NCI-H2107 treated with DMSO at 0.1 percent for 48 hours (cell line): Measurements from ENCODE around the gene C16orf95.
"Not testable (repeated sequence)": the region's sequence is repeated elsewhere in the genome, so short reads cannot be mapped to it uniquely, and the experiment has no call there.

ENCODE experiments used
- DNase-seq: peaks from one replicate; lab custom pipeline; 2025; ENCODE audit not compliant: unreplicated experiment; lab: John Stamatoyannopoulos, UW

Gene C16orf95

DNA sequence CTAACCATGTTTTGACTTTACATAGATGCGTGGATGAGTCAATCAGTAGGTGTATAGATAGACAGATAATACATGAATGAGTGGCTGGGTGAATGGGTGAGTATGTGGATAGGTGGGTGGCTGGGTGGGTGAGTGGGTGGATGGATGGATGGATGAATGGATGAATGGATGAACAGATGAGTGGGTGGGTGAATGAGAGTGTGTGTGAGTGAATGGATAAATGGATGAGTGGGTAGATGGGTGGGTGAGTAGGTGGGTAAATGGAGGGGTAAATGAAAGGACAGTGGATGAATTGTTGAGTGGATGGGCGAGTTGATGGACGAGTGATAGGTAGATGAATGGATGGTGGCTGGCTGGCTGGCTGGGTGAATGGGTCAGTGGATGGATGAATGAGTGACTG is 23.2 kb downstream of the C16orf95 start:
- DNase-seq, result no peak

DNA sequence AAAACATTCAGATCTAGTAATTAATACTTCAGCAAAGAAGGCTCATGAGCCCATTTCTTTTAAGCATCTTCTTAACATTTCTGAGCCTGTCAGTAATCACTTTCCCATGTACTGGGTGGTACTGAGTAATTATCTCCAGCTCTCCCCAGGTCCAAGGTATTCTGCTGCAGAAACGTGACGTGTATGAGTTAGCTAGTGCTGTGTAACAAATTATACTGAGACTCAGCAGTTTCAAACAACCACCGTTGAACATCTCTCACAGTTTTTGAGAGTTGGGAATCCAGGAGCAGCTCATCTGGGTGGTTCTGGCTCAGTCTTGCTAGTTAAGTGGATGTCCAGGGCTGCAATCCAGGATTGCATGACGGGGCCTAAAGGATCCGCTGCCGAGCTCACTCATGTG is 25.2 kb downstream of the C16orf95 start:
- DNase-seq, result no peak

DNA sequence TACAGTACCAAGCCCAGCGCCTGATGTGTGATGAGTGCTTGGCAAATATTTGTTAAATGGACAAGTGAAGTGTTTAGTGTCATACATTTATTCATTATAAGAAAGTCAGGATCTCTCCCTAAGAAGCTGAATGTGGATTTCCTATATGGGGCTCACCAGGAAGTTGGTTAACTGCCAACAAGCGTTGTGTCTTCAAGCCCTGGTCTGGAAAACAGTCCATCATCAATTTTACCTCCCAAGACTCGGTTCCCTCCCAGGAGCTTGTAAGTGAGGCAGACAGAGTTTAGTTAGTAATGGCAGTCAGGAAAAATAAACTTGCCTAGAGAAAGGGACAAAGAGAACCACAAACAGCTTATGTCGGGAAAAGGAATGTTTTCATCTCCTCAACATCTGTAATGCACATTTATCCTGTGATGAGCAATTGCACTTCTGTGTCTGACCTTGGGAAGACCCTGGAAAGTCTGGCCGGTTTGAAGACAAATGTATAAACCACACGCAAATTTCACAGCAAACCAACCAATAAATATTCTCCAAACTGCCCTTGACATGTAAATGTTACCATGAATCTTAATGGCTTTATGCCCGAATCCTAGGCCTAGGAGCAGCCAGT is 28.3 kb downstream of the C16orf95 start:
- no peak for DNase-seq

DNA sequence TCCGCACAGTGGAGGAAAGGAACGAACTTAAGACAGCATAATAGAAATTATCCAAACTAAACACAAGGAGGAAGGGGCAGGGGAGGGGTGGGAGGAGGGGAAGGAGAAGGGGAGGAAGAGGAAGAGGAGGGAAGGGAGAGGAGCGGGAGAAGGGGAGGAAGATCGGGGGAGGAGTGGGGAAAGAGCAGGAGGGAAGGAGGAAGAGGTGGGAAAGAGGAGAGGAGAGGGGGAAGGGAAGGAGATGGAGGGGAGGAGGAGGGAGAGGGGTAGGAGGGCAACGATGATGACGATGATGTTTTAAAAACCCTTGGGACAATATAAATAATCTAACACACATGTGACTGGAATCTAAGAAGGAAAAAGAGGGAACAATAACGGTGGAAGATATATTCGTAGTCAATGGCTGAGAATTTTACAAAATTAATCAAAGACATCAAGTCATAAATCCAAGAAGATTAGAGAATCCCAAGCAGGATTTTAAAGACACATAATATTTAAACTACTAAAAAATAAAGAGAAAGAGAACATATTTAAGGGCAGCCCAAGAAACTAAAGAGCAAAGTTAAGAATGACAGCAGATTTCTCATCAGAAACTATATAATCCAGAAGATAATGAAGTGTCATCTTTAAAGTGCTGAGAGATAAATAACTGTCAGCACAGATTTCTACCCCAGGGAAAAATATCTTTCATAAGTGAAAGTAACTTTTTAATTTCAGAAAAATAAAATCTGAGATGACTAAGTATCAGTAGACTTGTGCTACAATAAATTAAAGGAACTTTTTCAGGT is 30.2 kb downstream of the C16orf95 start:
- DNase-seq, result no peak

DNA sequence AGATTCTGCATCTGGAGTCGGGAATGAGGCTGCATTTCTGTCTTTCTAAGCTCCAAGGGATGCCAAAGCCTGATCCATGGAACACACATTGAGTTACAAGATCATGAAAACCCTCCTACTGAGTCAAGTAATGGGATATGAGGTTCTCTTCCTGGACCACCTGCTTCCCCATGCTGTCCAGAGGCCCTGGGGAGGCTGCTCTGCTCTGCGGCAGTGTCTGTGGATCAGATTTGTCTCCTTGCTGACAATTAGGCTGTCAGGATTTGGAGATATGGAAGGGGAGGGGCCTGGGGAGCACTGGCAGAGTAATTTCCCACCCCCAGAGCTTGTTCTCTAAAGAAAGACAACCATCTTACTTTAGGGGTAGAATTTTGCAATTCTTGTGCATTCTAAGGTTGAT is 33.0 kb downstream of the C16orf95 start:
- no peak for DNase-seq

DNA sequence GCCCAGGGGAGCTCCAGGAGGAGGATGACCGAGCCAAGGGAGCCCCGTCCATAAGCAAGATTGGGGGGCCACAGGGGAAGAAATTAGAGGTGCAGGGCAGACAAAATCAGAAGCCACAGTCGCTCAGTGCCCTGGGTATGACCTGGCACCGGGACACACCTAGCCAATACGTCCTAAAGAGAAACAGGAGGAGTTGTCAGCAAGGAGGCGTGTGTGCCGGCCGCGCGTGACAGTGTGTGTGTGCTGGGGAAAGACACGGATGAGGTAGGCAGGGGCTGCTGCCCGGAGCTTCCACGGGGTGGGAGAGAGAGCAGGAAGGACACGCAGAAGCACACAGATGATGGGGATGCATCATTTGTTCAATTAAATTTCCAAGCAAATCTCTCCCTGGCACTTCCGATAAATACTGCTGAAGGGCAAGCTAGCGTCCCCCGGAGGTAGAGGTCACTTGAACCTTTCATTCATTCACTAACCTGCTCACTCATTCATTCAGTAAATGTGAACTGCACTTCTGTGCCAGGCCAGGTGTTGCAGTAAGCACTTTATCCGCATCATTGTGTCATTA is 38.0 kb downstream of the C16orf95 start:
- DNase-seq, result no peak

DNA sequence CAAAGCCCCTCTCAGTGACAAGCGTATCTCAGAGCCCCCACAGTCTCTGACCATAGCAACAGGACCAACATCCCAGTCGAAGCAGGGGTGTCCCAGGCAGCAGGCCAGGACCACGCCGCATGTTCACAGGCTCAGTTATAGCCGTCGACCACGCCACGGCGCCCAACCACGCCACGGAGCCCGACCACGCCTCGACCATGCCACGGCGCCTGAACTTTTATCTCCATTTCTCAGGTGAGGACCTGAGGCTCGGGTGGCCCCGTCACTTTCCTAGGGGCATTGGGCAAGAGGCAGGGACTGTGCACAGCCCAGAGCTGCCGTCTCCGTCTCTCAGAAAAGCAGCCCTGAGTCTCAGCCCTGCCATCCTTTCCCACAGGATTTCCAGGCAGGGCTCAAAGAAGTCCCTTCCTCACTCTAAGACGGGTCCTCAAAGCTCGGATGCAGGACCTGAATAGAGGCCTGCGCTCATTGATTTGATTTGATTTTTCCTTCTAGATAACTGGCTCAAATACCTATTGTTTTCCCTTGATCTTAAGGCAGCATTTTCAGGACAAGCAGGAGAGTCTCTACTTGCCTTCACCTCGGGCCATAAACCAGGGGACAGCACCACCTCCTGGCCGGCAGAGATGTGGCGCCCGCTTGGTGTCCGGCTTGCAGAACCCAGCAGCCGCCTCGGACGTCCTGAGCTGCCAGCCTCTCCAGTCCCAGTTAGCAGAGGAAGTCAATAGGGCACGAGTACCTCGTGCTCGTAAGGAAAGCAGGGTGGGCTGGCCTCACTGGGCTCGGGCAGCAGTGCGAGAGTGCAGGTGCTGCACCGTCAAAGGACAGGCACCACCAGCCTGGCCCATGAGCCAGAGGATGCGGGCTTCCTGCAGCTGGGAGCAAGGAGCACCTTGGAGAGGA is 38.8 kb downstream of the C16orf95 start:
- DNase-seq, result peak; percentile 16

DNA sequence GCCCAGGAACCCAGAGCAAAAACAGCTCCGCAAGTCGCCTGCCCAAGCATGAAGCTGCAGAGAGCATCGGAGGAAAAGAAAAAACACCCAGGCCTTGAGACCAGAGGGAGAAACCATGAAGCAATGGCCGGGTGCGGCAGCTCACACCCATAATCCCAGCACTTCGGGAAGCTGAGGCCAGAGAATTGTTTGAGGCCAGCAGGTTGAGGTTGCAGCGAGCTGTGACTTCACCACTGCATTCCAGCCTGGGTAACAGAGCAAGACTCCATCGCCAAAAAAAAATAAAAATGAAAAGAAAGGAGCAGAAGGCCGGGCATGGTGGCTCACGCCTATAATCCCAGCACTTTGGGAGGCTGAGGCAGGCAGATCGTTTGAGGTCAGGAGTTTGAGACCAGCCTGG is 40.3 kb downstream of the C16orf95 start:
- DNase-seq, result no peak

DNA sequence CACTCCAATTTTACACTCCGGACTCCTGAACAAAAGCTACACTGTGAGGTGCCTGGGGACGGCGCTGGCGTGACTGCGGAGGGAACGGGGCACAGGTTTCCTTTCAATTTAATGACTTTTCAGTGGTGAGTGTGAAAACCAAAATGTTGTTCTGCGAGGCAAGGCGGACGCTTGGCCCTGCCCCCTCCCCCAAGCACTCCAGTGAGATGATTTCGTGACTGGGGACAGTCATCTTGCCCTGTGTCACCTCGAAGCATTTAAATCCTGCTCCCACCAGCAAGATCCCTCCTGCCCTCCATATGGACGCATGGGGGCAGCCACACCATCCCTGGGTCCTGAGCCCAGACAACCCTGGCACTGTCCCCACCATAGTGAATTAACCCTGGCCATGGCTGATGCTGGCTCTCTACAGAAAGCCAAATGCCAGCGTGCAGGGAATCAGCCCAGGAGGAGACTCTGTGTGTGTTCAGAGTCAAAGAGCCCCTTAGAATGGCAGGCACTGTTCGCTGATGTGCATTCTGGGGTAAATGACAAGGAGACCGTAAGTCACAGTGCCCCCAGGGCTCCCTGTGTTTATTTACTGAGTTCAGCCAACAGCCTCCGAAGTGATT is 41.0 kb downstream of the C16orf95 start:
- DNase-seq, result no peak

DNA sequence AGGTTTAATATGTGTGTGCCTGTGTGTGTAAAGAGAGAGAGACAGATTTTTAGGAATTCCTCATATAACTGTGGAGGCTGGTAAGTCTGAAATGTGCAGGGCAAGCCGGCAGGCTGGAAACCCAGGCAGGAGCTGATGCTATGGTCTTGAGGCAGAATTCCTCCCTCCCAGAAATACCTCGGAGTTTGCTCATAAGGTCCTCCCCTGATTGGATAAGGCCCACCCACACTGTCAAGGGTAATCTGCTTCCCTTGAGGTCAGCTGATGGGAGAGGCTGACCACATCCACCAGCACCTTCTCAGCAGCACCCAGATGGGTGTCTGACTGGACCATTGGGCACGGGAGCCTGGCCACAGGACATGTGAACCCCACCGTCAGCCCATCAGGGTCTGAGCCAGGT is 42.4 kb downstream of the C16orf95 start:
- no peak for DNase-seq

DNA sequence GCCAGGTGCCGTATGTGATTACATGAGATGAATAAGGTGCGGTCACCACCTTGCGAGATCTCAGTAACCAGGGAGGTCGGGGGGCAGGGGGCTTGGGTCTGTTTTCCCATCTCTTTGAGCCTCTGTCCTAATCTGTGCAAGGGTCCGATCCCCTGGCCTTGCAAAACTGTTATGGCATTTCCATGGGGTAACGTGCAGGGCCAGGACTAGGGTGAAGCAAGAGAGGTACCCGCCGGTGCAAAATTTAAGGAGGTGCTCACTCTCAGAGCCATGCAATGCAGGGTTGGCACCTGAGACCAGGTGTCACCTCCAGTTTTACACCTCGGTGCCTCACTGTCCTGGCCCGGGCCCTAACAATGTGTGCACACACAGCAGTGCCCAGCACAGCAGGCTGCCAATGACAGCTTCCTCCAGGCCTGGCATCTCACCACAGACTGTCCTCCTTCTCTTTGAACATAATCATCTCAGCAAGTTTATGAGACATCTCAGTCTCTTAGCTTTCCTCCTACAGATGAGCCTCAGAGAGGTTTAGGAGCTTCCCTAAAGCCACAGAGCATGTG is 43.6 kb downstream of the C16orf95 start:
- no peak for DNase-seq

DNA sequence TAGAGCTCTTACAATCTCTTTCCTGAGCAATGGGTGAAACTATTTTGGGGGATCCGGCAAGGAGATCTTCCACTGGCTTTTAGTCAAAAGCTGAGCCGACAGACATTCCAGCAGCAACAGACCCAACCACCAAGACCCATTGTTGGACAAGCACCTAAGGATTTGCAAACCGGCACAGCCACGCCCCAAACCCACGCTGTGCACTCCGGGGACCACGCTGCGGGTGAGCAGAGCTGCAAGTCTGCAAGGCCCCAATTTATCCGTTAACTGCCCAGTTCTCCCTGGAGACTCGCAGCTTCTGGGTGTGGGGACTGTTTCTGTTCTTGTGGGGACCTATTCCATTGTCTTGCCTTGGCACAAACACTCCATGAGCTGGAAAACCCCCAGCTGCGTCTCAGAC is 45.9 kb downstream of the C16orf95 start:
- DNase-seq, result no peak

DNA sequence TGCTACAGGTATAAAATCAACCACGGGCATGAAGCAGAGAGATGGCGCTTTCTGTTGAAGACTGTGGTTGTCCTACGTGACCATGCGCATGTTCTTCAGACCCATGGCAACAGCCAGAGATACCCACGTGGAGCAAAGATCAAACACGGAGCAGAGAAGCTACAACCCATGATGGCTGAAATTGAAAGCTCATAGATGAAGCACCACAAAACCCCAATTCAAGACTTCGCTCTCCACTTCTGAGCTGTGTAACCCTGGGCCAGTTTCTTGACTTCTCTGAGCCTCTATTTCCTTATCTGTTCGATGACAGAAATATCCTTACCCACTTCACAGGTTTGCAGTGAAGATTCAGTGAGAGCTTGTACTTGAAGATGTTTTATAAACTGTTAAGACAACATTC is 49.6 kb downstream of the C16orf95 start:
- DNase-seq, result no peak

DNA sequence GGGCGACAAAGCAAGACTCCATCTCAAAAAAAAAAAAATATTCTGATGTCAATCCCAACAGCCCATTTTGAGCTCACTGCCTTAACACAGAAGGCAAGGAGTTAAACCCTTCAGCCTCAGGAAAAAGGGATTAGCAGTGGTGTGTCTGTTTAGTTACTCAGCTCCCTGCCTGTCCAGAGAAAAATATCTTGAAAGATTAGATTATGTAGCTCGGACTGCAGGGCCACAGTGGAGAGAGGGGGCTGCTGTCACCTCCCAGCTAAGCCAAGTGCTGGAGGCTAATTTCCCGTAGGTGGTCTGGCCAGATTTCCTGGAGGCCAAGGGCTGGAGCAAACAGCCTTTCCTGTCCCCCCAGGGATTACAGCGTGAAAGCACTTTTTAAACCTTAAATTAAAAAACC is 50.3 kb downstream of the C16orf95 start:
- no peak for DNase-seq

DNA sequence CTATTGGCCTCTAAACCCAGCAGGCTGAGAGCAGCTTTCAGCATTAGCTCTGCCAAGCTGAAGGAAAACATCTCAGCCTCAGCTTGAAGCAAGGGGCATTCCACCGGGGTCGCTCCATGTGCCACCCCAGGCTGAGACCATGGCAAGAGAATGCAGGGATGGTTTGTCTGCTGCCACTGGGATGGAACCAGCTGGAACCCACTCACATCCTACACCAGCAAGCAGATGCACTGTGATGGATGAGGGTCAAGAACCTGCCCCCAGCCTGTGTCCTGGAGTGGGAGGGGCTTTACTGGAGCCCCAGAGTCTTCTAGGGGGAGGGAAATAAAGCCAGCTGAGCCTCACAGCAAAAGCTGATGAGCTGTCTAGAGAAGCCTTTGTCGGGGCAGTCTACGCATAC is 51.9 kb downstream of the C16orf95 start:
- no peak for DNase-seq

DNA sequence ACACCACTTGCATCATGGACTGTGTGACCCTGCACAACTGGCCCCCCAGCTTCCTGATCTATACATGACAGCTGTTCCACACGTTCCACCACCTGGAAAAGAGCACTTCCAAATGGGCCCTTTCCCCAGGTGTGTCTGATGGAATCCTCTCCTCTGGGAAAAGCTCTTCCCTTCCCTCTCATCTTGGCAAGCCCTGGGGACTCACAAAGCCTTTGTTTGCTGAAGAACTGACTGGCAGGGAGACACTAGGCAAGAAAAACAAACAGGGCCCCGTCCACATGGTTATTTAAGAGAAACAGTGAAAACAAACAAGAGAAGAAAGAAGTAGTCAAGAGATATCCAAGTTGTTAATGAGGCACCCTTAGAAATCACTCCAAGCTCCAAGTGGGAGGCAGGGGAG is 52.6 kb downstream of the C16orf95 start:
- DNase-seq, result no peak

DNA sequence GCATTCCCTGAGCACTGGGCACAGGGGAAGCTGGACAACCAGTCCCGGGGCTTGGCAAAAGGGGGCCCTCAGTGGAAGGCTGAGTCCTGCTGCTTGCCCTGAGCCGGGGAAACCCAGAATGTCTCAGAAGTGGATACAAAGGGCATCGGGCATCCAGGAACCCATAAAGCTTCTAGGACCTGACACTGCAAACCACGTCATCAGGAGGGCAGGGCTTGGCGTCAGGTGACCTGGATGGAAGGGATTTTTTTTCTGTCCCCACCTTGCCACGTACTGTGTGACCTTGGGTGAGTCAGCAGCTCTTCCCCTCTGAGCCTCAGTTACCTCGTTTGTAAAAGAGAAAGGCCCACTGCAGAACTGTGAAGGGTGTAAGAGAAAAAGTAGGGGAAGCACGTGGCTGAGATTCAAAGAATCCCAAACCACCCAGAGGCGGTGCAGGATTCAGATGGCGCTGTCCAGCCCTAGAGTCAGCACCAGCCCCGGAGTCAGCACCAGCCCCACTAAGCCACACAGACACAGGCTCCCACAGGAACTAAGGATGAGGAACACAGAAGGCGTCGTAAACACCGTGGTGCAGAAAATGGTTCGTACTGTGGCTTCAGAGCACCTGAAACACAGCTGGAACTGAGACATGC is 53.7 kb downstream of the C16orf95 start:
- no peak for DNase-seq

DNA sequence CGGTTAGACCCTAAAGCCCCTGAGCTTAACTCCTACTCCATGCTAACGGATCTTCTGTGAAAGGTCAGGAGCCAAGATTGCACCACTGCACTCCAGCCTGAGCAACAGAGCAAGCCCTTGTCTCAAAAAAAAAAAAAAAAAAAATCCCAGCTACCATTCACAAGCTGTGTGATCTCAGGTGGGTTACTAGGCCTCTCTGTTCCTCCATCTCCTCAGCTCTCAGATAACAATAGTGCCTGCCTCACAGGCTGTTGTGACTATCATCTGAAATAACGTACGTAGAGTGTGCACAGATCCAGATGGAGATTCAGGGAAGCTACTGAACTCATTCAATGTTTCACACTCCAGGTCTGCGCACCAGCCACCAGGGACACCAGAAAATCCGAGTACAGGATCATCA is 57.8 kb downstream of the C16orf95 start:
- DNase-seq, result no peak

DNA sequence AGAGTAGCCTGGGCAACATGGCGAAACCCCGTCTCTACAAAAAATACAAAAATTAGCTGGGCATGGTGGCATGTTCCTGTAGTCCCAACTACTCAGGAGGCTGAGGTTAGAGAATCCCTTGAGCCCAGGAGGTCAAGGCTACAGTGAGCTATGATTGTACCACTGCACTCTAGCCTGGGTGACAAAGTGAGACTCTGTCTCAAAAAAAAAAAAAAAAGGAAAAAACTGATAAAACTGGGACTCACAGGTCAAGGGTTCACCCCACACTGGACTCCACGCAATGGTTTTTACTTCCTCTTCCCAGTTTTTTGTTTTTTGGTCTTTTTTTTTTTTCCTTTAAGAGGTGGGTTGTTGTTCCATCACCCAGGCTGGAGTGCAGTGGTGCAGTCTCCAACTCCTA is 58.5 kb downstream of the C16orf95 start:
- DNase-seq, result not testable (repeated sequence)

DNA sequence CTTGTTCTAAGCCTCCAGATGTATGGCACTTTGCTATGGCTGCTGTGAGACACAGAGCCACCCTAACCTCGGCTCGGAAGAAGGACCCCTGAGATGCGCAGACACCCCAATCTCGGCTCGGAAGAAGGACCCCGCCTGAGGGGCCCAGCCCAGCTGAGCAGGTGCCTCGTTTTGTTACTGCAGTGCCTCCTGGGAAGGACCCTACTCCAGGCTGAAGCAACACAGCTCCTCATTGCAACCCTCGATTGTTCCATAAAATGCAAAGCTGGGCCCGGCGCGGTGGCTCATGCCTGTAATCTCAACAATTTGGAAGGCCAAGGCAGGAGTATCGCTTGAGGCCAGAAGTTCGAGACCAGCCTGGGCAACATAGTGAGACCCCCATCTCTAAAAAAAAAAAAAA is 61.3 kb downstream of the C16orf95 start:
- no peak for DNase-seq
